HEK293 (cell line): ENCODE results near the gene CHGA.

Experiments
- WT1 ChIP-seq: fragments of 450-650 bp; formaldehyde crosslinking; IDR thresholded peaks from 2 replicates; pipeline ENCODE4 v1.5.1; 2016; ENCODE audit warnings: missing biosample characterization, missing genetic modification characterization
- ZBTB7A ChIP-seq: fragments of 450-650 bp; formaldehyde crosslinking; IDR thresholded peaks from 2 replicates; pipeline ENCODE4 v1.5.1; 2016; ENCODE audit warnings: low read depth, missing biosample characterization, missing genetic modification characterization
- ZNF138 ChIP-seq: fragments of 450-650 bp; formaldehyde crosslinking; IDR thresholded peaks from 2 replicates; pipeline ENCODE4 v1.5.1; 2016; ENCODE audit warnings: missing biosample characterization, missing genetic modification characterization, borderline replicate concordance
- ZNF140 ChIP-seq: fragments of 450-650 bp; formaldehyde crosslinking; IDR thresholded peaks from 2 replicates; pipeline ENCODE4 v1.5.1; 2016; ENCODE audit warnings: missing biosample characterization, missing genetic modification characterization
- ZNF416 ChIP-seq: fragments of 450-650 bp; formaldehyde crosslinking; IDR thresholded peaks from 2 replicates; pipeline ENCODE4 v1.5.1; 2016; ENCODE audit warnings: missing biosample characterization, missing genetic modification characterization
- ZNF501 ChIP-seq: fragments of 450-650 bp; formaldehyde crosslinking; IDR thresholded peaks from 2 replicates; pipeline ENCODE4 v1.5.1; 2016; ENCODE audit warnings: missing biosample characterization, missing genetic modification characterization
- ZSCAN30 ChIP-seq: fragments of 450-650 bp; IDR thresholded peaks from 2 replicates; pipeline ENCODE4 v1.5.1; 2018; ENCODE audit warnings: missing biosample characterization, mild to moderate bottlenecking, missing genetic modification characterization, moderate library complexity
- TF ChIP-seq, protein P1 (sequence below): fragments of 450-650 bp; formaldehyde crosslinking; IDR thresholded peaks from 2 replicates; pipeline ENCODE4 v1.5.1; 2016; ENCODE audit warnings: missing biosample characterization, missing genetic modification characterization
- TF ChIP-seq, protein P2 (sequence below): fragments of 450-650 bp; IDR thresholded peaks from 2 replicates; pipeline ENCODE4 v1.5.1; 2018; ENCODE audit warnings: missing biosample characterization, missing genetic modification characterization
- TF ChIP-seq, protein P3 (sequence below): fragments of 450-650 bp; formaldehyde crosslinking; IDR thresholded peaks from 2 replicates; pipeline ENCODE4 v1.5.1; 2016; ENCODE audit warnings: missing biosample characterization, missing genetic modification characterization
- TF ChIP-seq, protein P4 (sequence below): sonication (generic); formaldehyde crosslinking; IDR thresholded peaks from 2 replicates; pipeline ENCODE4 v1.8.1; 2022; ENCODE audit warnings: mild to moderate bottlenecking, moderate library complexity, missing genetic modification reagents
- TF ChIP-seq, protein P5 (sequence below): fragments of 450-650 bp; formaldehyde crosslinking; IDR thresholded peaks from 2 replicates; pipeline ENCODE4 v1.5.1; 2016; ENCODE audit warnings: missing biosample characterization, missing genetic modification characterization
- TF ChIP-seq, protein P6 (sequence below): fragments of 450-650 bp; formaldehyde crosslinking; IDR thresholded peaks from 2 replicates; pipeline ENCODE4 v1.5.1; 2016; ENCODE audit warnings: missing biosample characterization, missing genetic modification characterization, low read depth

DNA sequence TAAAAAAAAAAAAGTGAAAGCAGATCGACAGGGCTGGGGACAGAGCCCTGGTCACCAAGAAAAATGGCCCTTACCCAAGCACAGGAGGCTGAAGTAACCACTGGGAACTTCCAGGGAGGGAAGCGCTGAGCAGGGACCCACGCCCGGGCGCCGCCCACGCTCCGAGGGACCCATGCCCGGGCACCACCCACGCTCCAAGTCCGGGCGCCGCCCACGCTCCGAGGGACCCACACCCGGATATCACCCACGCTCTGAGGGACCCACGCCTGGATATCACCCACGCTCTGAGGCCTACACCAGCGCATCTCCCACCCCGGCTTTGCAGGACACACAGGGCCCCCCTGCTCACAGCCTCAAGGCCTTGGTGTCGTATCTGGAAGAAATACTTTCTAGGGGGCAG is 25.7 kb downstream of the CHGA start:
- TF ChIP-seq ZNF140 (tag by site-specific recombination) (no peak), ZSCAN30 (tag by site-specific recombination) (no peak), ZNF416 (tag by site-specific recombination) (no peak), ZNF138 (tag by site-specific recombination) (no peak), WT1 (tag by site-specific recombination) (no peak), ZNF501 (tag by site-specific recombination) (no peak), ZBTB7A (tag by site-specific recombination) (no peak)
- TF ChIP-seq, protein P1, sequence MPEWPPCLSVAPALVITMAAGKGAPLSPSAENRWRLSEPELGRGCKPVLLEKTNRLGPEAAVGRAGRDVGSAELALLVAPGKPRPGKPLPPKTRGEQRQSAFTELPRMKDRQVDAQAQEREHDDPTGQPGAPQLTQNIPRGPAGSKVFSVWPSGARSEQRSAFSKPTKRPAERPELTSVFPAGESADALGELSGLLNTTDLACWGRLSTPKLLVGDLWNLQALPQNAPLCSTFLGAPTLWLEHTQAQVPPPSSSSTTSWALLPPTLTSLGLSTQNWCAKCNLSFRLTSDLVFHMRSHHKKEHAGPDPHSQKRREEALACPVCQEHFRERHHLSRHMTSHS (tag by site-specific recombination) = no peak
- TF ChIP-seq, protein P2, sequence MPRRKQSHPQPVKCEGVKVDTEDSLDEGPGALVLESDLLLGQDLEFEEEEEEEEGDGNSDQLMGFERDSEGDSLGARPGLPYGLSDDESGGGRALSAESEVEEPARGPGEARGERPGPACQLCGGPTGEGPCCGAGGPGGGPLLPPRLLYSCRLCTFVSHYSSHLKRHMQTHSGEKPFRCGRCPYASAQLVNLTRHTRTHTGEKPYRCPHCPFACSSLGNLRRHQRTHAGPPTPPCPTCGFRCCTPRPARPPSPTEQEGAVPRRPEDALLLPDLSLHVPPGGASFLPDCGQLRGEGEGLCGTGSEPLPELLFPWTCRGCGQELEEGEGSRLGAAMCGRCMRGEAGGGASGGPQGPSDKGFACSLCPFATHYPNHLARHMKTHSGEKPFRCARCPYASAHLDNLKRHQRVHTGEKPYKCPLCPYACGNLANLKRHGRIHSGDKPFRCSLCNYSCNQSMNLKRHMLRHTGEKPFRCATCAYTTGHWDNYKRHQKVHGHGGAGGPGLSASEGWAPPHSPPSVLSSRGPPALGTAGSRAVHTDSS = no peak
- TF ChIP-seq, protein P3, sequence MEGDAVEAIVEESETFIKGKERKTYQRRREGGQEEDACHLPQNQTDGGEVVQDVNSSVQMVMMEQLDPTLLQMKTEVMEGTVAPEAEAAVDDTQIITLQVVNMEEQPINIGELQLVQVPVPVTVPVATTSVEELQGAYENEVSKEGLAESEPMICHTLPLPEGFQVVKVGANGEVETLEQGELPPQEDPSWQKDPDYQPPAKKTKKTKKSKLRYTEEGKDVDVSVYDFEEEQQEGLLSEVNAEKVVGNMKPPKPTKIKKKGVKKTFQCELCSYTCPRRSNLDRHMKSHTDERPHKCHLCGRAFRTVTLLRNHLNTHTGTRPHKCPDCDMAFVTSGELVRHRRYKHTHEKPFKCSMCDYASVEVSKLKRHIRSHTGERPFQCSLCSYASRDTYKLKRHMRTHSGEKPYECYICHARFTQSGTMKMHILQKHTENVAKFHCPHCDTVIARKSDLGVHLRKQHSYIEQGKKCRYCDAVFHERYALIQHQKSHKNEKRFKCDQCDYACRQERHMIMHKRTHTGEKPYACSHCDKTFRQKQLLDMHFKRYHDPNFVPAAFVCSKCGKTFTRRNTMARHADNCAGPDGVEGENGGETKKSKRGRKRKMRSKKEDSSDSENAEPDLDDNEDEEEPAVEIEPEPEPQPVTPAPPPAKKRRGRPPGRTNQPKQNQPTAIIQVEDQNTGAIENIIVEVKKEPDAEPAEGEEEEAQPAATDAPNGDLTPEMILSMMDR (tag by site-specific recombination) = no peak
- TF ChIP-seq, protein P4, sequence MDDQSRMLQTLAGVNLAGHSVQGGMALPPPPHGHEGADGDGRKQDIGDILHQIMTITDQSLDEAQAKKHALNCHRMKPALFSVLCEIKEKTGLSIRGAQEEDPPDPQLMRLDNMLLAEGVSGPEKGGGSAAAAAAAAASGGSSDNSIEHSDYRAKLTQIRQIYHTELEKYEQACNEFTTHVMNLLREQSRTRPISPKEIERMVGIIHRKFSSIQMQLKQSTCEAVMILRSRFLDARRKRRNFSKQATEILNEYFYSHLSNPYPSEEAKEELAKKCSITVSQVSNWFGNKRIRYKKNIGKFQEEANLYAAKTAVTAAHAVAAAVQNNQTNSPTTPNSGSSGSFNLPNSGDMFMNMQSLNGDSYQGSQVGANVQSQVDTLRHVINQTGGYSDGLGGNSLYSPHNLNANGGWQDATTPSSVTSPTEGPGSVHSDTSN = no peak
- TF ChIP-seq, protein P5, sequence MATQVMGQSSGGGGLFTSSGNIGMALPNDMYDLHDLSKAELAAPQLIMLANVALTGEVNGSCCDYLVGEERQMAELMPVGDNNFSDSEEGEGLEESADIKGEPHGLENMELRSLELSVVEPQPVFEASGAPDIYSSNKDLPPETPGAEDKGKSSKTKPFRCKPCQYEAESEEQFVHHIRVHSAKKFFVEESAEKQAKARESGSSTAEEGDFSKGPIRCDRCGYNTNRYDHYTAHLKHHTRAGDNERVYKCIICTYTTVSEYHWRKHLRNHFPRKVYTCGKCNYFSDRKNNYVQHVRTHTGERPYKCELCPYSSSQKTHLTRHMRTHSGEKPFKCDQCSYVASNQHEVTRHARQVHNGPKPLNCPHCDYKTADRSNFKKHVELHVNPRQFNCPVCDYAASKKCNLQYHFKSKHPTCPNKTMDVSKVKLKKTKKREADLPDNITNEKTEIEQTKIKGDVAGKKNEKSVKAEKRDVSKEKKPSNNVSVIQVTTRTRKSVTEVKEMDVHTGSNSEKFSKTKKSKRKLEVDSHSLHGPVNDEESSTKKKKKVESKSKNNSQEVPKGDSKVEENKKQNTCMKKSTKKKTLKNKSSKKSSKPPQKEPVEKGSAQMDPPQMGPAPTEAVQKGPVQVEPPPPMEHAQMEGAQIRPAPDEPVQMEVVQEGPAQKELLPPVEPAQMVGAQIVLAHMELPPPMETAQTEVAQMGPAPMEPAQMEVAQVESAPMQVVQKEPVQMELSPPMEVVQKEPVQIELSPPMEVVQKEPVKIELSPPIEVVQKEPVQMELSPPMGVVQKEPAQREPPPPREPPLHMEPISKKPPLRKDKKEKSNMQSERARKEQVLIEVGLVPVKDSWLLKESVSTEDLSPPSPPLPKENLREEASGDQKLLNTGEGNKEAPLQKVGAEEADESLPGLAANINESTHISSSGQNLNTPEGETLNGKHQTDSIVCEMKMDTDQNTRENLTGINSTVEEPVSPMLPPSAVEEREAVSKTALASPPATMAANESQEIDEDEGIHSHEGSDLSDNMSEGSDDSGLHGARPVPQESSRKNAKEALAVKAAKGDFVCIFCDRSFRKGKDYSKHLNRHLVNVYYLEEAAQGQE (tag by site-specific recombination) = no peak
- TF ChIP-seq, protein P6, sequence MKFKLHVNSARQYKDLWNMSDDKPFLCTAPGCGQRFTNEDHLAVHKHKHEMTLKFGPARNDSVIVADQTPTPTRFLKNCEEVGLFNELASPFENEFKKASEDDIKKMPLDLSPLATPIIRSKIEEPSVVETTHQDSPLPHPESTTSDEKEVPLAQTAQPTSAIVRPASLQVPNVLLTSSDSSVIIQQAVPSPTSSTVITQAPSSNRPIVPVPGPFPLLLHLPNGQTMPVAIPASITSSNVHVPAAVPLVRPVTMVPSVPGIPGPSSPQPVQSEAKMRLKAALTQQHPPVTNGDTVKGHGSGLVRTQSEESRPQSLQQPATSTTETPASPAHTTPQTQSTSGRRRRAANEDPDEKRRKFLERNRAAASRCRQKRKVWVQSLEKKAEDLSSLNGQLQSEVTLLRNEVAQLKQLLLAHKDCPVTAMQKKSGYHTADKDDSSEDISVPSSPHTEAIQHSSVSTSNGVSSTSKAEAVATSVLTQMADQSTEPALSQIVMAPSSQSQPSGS (tag by site-specific recombination) = no peak
